HG02763 (cell line): ENCODE results near the gene CTAG2.
"Not testable (repeated sequence)": the region's sequence is repeated elsewhere in the genome, so short reads cannot be mapped to it uniquely, and the experiment has no call there.

Experiments
- ATAC-seq: cut with Tn5 transposase; IDR thresholded peaks from one replicate; pipeline ENCODE4 v1.9.1; 2021; ENCODE audit warnings: mild to moderate bottlenecking, moderate library complexity; ENCODE audit not compliant: unreplicated experiment

The CTAG2 gene

DNA sequence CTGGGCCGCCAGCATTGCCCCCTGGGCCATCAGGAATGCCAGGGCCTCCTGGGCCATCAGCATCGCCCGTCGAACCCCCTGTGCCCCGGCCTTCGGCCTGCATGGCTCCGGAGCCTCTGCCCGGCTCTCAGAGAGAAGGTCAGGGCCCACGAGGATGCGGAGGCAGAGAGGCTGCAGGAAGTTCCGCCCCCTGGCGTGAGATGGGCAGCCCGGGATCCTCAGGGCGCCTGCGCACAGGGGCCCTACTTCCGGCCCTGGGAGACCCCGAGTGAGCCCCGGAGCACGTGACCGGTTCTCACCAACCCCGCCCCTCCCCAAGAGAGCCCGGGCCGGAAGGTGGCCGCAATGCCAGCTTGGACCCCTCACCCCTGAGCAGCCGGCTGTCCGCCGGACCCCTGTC, at the start of gene CTAG2:
Gene CTAG2 (minus strand): TSS at position 167 of the 400 bp plus-strand sequence. CDS start 64 bp downstream, at position 103.
- not testable (repeated sequence) for ATAC-seq

DNA sequence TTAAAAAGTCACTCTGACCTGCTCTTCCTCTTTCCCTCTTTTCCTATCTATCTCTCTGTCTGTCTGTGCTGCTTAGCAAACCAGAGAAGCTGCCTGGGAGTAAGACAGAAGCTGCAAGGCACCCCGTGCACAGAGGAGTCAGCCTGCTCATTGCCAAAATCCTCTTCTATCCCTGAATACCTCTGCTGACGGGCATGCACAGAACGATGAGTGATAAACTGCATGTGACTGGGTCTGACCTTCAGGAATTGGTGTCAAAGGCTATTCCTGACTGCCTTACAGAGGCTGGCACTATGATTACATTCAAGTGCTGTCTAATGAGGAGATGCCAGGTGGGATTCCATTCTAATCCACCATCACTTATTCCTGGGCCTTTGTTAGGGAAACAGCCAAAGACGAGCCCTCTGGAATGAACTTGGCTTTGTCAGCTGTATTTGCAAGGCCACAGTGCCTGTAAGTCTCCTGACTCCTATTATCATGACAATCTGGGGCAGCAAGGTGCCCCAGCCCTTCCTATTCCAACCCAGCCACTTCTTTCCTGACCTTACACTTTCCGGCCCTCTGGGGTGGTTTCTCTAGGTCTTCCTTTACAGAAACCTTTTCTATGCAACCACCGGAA, 45.4 kb upstream of the CTAG2 start:
- no peak for ATAC-seq

DNA sequence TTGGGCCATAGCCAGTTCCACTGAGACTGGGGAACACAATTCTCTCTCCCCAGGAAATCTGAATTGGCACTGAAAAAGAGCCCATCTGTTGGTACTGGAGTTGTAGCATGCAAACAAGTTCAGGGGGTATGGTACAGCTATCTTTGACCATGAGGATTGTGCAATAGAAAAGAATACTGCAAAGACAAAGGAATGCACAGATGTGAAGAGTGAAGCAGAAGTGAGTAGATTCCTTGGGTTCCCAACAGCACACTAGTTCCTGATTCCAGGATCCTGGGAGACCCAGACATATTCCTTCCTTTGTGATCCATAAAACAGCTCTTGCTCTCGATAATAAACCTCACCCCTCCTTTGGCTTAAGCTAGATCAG, 43.3 kb upstream of the CTAG2 start:
- no peak for ATAC-seq

DNA sequence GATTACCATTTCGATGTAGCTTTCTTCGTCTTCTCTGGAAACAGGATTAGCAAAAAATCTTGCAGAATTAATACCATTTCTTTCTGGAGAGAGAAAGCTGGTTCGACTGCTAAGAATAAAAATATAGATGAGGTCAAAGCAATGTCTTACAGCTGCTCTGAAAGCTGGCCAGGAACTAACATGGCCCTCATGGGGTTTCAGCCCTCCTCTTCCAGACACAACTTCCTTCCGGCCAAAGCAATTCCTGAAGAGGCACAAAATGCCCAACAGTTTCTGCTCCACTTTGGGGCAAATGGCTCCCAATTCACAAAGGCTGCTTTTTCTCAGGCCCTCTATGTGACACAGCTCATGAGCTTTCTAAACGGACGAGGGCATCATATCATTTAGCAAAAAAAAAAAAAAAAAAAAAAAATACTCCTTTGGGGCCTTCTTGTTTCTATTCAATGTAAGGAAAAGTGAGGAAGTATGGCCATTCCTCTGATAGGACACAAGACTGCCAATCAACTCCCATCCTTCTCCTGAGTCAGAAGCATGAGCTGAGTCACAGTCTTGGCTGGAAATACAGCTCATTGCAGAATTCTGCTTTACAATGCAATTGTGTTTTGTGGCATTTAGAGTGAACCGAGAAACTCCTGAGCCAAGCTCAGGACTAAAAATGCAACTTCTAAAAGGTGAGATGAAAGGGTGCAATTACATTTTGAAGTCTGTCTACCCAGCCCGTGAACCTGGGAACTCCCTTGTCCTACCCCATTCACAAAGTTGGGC, 42.7 kb upstream of the CTAG2 start:
- no peak for ATAC-seq

DNA sequence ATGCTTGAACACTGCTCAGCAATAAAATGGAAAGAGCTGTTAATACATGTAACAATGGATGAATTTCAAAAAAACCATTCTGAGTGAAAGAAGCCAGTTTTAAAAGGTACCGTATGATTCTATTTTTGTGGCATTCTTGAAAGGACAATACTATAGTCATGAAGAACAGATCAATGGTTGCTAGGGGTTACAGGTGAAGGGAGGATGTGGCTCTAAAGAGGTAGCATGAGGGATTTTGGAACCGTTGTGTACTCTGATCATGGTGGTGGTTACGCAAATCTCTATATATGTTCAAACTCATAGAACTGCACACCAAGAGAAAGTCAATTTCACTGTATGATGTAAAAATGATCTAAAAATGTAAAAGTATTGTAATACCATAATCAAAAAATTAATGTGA, 40.0 kb upstream of the CTAG2 start:
- ATAC-seq: no peak

DNA sequence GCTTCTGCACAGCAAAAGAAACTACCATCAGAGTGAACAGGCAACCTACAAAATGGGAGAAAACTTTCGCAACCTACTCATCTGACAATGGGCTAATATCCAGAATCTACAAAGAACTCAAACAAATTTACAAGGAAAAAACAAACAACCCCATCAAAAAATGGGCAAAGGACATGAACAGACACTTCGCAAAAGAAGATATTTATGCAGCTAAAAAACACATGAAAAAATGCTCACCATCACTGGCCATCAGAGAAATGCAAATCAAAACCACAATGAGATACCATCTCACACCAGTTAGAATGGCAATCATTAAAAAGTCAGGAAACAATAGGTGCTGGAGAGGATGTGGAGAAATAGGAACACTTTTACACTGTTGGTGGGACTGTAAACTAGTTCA, 37.1 kb upstream of the CTAG2 start:
- not testable (repeated sequence) for ATAC-seq

DNA sequence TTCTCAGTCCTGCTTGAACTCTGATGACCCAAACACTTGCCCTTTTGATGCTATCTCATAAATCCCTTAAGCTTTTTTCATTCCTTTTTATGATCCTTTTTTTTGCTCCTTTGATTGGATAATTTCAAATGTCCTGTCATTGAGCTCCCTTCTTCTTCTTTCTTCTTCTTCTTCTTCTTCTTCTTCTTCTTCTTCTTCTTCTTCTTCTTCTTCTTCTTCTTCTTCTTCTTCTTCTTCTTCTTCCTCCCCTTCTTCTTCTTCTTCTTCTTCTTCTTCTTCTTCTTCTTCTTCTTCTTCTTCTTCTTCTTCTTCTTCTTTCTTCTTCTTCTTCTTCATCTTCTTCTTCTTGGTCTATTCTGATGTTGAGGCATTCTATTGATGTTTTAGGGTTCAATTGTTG, 18.7 kb upstream of the CTAG2 start:
- ATAC-seq: not testable (repeated sequence)

DNA sequence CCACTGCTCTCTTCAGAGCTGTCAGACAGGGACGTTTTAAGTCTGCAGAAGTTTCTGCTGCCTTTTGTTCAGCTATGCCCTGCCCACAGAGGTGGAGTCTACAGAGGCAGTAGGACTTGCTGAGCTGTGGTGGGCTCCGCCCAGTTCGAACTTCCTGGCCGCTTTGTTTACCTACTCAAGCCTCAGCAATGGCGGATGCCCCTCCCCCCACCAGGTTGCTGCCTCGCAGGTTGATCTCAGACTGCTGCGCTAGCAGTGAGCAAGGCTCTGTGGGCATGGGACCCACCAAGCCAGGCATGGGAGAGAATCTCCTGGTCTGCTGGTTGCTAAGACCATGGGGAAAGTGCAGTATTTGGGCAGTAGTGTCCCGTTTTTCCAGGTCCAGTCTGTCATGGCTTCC, 17.5 kb upstream of the CTAG2 start:
- not testable (repeated sequence) for ATAC-seq

DNA sequence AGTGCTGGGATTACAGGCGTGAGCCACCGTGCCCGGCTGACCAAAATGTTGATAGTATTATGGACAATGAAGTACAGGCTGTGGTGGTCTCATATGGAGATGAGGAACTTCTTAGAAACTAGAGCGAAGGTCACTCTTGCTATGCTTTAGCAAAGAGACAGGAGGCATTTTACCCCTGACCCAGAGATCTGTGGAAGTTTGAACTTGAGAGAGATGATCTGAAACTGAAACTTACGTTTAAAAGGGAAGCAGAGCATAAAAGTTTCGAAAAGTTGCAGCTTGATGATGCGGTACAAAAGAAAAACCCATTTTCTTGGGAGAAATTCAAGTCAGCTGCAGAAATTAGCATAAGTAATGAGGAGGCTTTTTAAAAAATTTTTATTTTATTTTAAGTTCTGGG, 8.5 kb upstream of the CTAG2 start:
- ATAC-seq: no peak

DNA sequence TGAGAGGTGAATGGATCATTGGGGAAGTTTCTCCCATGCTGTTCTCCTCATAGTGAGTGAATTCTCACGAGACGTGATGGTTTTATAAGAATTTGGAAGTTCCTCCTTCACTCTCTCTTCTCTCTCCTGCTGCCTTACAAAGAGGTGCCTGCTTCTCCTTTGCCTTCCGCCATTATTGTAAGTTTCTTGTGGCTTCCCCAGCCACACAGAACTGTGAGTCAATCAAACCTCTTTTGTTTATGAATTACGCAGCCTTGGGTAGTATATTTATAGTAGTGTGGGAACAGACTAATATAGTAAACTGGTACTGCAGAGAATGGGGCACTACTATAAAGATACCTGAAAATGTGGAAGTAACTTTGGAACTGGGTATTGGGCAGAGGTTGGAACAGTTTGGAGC, 7.8 kb upstream of the CTAG2 start:
- ATAC-seq: no peak

DNA sequence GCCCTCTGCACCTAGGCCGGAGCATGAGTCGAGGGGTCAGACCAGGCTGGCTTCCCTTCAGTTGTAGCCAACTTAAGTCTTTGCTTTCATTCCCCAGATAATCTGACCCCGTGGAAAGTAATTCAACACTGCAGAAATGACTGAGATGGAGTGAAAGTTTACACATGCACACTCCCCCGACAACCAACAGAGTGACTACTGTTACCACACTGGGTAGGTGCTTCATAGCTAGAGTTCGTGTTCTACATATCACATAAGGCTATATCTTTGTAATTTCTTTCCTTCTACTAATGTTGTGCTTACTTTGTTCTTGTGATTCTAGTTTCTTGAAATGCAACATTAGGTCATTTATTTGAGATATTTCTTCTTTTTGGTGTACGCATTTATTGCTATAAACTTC, 7.2 kb upstream of the CTAG2 start:
- ATAC-seq: no peak

DNA sequence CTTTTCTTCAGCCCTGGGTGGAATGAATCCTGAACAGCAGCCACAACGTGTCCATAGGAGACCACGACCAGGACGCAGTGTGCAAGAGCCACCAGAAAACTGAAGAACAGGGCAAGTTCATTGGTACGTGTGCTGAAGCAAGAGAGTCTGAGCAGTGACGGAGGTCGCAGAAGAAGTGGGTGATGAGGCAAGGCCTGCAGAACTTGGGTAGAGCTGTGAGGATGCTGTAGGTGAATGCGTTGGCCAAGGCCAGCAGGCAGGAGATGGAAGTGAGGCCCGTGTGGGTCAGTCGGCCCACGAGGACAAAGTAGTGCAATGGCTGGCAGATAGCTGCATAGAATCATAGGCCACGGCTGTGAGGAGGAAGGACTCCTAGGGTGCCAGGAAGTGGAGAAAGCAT, 5.6 kb upstream of the CTAG2 start:
- ATAC-seq: no peak

DNA sequence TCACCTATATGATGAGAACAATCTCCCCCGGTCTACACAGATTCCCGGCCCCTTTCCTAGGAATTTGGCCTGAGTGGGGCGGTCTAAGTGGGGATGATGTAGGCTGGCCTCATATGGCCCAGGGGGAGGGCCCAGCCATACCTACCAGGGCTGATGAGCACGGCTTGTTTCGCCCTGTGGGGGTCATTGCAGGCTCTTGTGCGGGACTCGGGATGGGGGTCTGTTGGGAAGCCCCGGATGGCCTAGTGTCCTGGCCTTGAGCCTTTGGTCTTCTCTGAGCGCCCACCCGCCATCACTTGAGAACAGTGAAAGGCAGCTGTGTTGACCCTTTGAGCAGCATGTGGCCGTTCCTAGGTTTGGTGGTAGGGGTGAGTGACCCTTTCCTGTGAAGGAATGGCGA, 4.8 kb upstream of the CTAG2 start:
- ATAC-seq: no peak

DNA sequence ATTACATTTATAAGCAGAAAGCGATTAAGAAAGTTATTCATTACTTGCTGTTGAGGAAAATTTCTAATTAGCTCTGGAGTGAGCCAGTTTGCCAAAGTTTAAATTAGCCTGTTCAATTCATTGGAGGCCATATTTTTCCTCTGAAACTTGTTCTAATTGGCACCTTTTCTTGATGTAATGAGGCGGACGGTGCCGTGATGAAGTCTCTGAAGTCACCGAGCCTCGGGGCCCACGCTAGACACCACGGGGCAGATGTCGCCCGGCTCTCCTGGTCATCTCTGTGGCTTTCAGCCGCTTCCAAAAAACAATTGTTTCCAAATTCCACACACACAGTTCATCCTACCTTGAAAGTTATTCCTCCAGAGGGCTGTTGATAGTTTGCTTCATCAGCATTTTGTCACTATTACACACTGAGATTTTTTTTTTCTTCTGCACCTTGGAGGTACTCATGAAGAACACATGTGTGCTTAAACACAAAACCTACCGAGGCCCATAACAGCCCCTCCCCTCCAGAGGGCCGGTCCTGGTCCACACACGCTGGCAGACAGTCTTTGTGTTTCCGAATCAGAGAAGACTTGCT, 3.9 kb upstream of the CTAG2 start:
- ATAC-seq: no peak

DNA sequence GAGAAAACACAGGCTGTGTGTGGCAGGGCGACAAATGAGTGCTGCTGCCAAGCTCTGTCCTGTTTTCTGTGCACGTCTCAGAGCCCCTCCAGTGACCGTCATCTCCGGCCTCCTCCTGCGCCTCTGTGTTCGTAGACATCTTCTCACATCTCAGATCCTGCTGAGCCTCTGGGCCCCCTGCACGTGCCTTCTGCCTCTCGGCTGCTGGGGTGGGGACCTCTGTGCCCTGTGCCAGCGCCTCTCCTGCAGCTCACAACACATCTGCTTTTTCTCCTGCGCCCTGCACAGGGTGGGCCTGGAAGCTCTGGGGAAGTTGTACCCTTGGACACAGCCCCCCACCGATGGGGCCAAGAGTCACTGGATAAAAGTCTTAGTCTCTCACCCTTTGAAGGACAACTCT, 2.4 kb upstream of the CTAG2 start:
- ATAC-seq: no peak

DNA sequence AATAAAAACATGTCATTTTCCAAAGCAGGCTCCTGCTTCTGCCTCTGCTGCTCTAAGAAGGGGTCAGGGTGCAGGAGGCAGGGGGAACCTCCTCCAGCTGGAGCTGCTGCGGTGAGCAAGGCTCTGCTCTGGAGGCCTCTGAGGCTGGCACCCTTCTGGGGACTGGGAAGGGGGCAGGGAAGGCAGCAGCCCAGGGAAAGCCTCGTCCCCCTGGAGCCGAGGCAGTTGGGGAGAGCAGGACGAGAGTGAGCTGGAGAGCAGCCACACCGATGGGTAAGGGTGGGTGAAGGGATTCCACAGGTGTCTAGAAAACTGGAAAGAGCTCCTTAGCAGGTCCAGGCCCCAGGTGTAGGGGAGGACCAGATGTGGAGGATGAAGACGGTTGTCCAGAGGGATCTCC, 2.0 kb upstream of the CTAG2 start:
- no peak for ATAC-seq

DNA sequence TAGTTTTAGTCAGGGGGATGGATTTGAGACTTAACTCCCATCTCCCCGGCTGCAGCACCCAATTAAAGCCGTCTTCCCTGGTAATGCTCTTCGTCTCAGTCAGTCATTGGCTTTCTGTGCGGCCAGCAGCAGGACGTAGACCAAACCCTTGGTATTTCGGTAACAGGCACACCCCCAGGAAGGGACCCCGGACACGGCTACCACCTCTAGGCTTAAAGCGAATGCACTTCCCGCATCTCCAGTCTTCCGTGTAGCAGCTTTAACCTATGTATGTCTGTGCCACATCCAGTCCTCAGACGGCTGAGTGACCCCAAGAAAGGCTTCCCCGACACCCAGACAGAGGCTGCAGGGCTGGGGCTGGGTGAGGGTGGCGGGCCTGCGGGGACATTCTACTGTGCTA, 1.5 kb upstream of the CTAG2 start:
- no peak for ATAC-seq

DNA sequence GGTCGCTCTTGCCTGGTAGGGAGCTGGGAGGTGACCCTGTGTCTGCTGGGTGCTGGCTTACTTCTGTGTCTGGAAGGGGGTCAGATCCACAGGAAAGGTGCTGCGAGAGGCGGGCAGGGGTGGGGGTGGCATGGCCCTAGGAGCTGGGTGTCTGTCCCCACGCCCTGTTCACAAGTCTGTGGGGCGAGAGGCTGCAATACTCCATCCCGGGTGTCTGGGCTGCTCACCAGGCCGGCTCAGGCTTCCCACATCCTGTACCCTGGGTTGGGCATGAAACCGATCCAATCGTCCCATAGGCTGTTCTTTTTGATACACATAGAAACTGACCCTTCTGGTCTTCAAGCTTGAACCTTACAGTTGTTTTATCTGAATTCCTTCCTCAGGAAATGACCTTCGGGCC, 993 bp upstream of the CTAG2 start:
- ATAC-seq: no peak

DNA sequence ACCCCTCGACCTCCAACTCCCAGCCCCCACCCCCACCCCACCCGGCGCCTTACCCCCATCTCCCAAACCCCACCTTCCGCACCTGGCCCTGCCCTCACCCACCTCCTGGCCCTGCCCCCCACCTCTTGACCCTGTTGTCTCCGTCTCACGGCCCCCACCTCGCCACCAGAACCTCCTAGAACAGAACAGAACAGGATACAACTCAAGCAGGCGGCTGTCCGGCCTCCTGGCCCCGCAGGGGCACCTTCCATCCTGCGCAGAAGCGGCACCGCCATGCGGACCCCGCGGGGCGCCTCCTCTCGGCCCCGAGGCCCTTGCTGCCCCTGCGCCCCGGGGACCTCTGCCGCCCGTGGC, 354 bp downstream of the CTAG2 start:
- no peak for ATAC-seq

DNA sequence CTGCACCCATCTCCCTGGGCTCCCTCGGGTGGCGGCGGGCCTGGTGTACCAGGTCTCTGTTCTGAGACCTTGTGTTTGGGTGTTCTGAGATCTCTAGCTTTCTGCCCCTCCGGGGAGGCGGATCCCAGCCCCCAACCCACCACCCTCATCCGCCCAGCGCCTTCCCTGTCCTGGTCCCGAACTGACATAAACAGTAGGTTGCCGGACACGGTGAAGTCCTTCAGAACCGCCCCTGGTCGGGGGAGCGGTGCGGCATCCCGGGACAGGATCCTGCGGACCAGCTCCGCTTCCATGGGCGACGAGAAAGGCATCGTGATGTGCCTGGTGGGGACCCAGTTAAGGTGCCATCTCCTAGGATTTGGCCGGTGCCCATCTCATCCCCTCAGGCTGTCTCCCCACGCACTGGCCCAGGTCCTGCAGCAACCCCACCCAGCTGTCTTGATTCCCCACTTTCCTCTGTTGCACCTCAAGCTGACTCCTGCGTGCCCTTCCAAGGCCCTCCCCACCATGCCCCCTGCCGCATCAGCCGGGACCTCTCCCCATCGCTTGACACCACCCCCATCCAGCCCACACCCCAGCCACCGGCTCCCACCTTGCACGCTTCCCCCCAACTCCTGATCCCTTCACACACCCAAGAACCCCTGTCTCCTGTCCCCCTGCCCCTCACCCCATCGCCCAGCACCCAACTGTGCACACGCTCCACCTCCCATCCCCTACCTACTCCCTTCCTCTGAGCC, 900 bp downstream of the CTAG2 start:
- ATAC-seq: no peak

DNA sequence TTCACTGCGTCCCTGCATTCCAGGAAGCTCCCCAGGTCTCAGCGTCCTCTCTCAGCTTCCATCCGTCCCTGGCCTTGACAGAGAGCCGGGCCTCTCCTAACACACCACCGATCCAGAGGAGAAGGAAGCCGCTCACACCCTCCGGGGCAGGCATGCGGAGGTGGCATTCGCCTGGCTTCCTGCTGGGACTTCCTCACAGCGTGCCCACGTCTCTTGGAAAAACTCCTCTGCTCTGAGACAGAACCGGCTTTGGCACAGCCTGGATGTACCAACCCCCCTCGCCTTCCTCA, 3.2 kb downstream of the CTAG2 start:
- no peak for ATAC-seq
